Measurements from ENCODE around the gene GALNT1. TPM values are rescaled to one million over a fixed set of nuclear protein-coding genes. Genes with fewer than 3 reads are reported as not detected.

Gene GALNT1
- total RNA-seq, 1 donor from 2014 or later: 127 TPM

GRCh38 chr18:35716169-35716831 lies 134.8 kb downstream of the GALNT1 start:
- peak in 1 of 2 donors; percentile 17 for DNase-seq (ENCODE audit: low read depth in 2 of 2)

GRCh38 chr18:35717182-35717581 lies 135.6 kb downstream of the GALNT1 start:
- no peak for DNase-seq (ENCODE audit: low read depth in 2 of 2)

GRCh38 chr18:35721431-35722081 lies 140.0 kb downstream of the GALNT1 start:
- no peak for DNase-seq (ENCODE audit: low read depth in 2 of 2)

GRCh38 chr18:35728676-35729075 lies 147.1 kb downstream of the GALNT1 start:
- DNase-seq (ENCODE audit: low read depth in 2 of 2): peak in 1 of 2 donors; percentile 51

GRCh38 chr18:35729991-35730668 lies 148.6 kb downstream of the GALNT1 start:
- no peak for DNase-seq (ENCODE audit: low read depth in 2 of 2)

GRCh38 chr18:35730691-35731370 lies 149.3 kb downstream of the GALNT1 start:
- no peak for DNase-seq (ENCODE audit: low read depth in 2 of 2)

- DNase-seq (ENCODE audit: low read depth in 2 of 2): no peak
Measured at GRCh38 chr18:35731701-35732100, 150.2 kb downstream of the GALNT1 start.

- DNase-seq (ENCODE audit: low read depth in 2 of 2): no peak
Measured at GRCh38 chr18:35732162-35732561, 150.6 kb downstream of the GALNT1 start.

GRCh38 chr18:35732636-35733035 lies 151.1 kb downstream of the GALNT1 start:
- DNase-seq (ENCODE audit: low read depth in 2 of 2): no peak

- DNase-seq (ENCODE audit: low read depth in 2 of 2): no peak
Measured at GRCh38 chr18:35733408-35733807, 151.9 kb downstream of the GALNT1 start.

- DNase-seq (ENCODE audit: low read depth in 2 of 2): no peak
Measured at GRCh38 chr18:35736696-35737095, 155.2 kb downstream of the GALNT1 start.

- no peak for DNase-seq (ENCODE audit: low read depth in 2 of 2)
Measured at GRCh38 chr18:35739778-35740177, 158.2 kb downstream of the GALNT1 start.

- DNase-seq (ENCODE audit: low read depth in 2 of 2): no peak
Measured at GRCh38 chr18:35740656-35741055, 159.1 kb downstream of the GALNT1 start.

GRCh38 chr18:35743916-35744315 lies 162.4 kb downstream of the GALNT1 start:
- DNase-seq (ENCODE audit: low read depth in 2 of 2): no peak

GRCh38 chr18:35745814-35746213 lies 164.3 kb downstream of the GALNT1 start:
- DNase-seq (ENCODE audit: low read depth in 2 of 2): no peak

- DNase-seq (ENCODE audit: low read depth in 2 of 2): no peak
Measured at GRCh38 chr18:35746826-35747339, 165.3 kb downstream of the GALNT1 start.

GRCh38 chr18:35747894-35748472 lies 166.4 kb downstream of the GALNT1 start:
- no peak for DNase-seq (ENCODE audit: low read depth in 2 of 2)

- DNase-seq (ENCODE audit: low read depth in 2 of 2): no peak
Measured at GRCh38 chr18:35749701-35750100, 168.2 kb downstream of the GALNT1 start.

- no peak for DNase-seq (ENCODE audit: low read depth in 2 of 2)
Measured at GRCh38 chr18:35750929-35751328, 169.4 kb downstream of the GALNT1 start.

- no peak for DNase-seq (ENCODE audit: low read depth in 2 of 2)
Measured at GRCh38 chr18:35753306-35753910, 171.9 kb downstream of the GALNT1 start.

- DNase-seq (ENCODE audit: low read depth in 2 of 2): no peak
Measured at GRCh38 chr18:35754464-35754863, 172.9 kb downstream of the GALNT1 start.

All from dermis microvascular lymphatic vessel endothelial cell (primary cell).